Cardiac muscle cell (in vitro differentiated cells and primary cell): ENCODE measurements around the gene NADK2. TPM values are rescaled to one million over a fixed set of nuclear protein-coding genes. Genes with fewer than 3 reads are reported as not detected.

Source experiments
- DNase-seq, 2 donors: peaks; one replicate each; pipeline versions ENCODE4 v3.0.0 to v3.0.0-alpha.2; 2010 to 2017; ENCODE audit warnings: low read depth in 1 of 2, low spot score in 1 of 2
- H3K27ac ChIP-seq: fragments of 200-600 bp; sonication (generic); 2 replicates; pipeline ENCODE4 v1.5.1; 2016
- H3K27me3 ChIP-seq: fragments of 200-600 bp; sonication (generic); 2 replicates; pipeline ENCODE4 v1.6.0; 2016; ENCODE audit warnings: control low read depth
- H3K36me3 ChIP-seq: fragments of 200-600 bp; sonication (generic); 2 replicates; pipeline ENCODE4 v1.5.1; 2016; ENCODE audit warnings: control low read depth
- H3K4me1 ChIP-seq: fragments of 200-600 bp; sonication (generic); 2 replicates; pipeline ENCODE4 v1.8.1; 2017; ENCODE audit warnings: low read depth, mild to moderate bottlenecking, mixed run types
- H3K4me3 ChIP-seq: fragments of 200-600 bp; sonication (generic); 2 replicates; pipeline ENCODE4 v1.5.1; 2016; ENCODE audit warnings: mild to moderate bottlenecking
- H3K9me3 ChIP-seq: fragments of 200-600 bp; sonication (generic); 2 replicates; pipeline ENCODE4 v1.5.1; 2017; ENCODE audit warnings: low read depth, mild to moderate bottlenecking, control low read depth
- polyA plus RNA-seq: library from polyadenylated mRNA; unstranded; fragments of >200 nt; fragmentation: Nextera tagmentation; extraction: Ambion mirVana; gene quantifications from 2 replicates; pipeline ENCODE4 v1.2.1, GENCODE V29; 2016
- total RNA-seq: library from RNA; depleted of rRNA; stranded (reverse); fragments of >200 nt; gene quantifications from 2 replicates; pipeline ENCODE4 v1.2.3, GENCODE V29; 2016
- TF ChIP-seq, protein P1 (sequence below): IDR thresholded peaks from 2 replicates; pipeline ENCODE4 v1.5.1; 2012; ENCODE audit warnings: low read depth, mild to moderate bottlenecking, low read length

The NADK2 gene
- total and polyA plus RNA-seq, 2 experiments from 2014 or later = 37.8 to 41.3 TPM

DNA sequence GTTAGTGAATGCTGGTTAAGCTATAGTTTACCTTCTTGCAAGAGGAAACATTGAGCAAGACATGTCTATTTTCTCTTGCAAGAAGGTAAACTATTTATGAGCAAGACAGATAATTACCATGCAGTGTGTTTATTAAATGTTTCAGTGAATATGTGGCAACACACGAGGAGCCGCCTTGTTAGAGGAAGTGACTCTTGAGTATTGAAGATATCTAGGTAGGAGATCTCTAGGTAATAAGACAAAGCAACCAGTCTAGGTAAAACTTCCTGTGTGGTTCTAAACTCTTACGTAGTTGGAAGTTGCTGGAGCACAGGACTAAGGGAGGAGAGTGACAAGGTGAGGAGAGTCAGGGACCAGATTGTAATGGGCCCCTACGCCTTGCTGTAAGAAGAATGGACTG lies 73.0 kb downstream of the NADK2 start:
- DNase-seq = no peak
- no peaks in the 10 kb centered on the region for H3K9me3 ChIP-seq
- no peak overlapping the region for H3K4me3 ChIP-seq
- peaks cover 72% of the 10 kb centered on the region for H3K36me3 ChIP-seq
- no peak overlapping the region for H3K27ac ChIP-seq
- H3K27me3 ChIP-seq = no peaks in the 10 kb centered on the region
- TF ChIP-seq, protein P1, sequence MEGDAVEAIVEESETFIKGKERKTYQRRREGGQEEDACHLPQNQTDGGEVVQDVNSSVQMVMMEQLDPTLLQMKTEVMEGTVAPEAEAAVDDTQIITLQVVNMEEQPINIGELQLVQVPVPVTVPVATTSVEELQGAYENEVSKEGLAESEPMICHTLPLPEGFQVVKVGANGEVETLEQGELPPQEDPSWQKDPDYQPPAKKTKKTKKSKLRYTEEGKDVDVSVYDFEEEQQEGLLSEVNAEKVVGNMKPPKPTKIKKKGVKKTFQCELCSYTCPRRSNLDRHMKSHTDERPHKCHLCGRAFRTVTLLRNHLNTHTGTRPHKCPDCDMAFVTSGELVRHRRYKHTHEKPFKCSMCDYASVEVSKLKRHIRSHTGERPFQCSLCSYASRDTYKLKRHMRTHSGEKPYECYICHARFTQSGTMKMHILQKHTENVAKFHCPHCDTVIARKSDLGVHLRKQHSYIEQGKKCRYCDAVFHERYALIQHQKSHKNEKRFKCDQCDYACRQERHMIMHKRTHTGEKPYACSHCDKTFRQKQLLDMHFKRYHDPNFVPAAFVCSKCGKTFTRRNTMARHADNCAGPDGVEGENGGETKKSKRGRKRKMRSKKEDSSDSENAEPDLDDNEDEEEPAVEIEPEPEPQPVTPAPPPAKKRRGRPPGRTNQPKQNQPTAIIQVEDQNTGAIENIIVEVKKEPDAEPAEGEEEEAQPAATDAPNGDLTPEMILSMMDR = no peak
- no peaks in the 10 kb centered on the region for H3K4me1 ChIP-seq

- no peak overlapping the region for H3K27ac ChIP-seq
- no peak for DNase-seq
- H3K36me3 ChIP-seq = peaks cover 64% of the 10 kb centered on the region
- TF ChIP-seq, protein P1 = no peak
- no peaks in the 10 kb centered on the region for H3K4me1 ChIP-seq
- no peaks in the 10 kb centered on the region for H3K9me3 ChIP-seq
- no peak overlapping the region for H3K4me3 ChIP-seq
- H3K27me3 ChIP-seq = no peaks in the 10 kb centered on the region
Measured at GRCh38 chr5:36164461-36164860, 77.3 kb downstream of the NADK2 start.

DNA sequence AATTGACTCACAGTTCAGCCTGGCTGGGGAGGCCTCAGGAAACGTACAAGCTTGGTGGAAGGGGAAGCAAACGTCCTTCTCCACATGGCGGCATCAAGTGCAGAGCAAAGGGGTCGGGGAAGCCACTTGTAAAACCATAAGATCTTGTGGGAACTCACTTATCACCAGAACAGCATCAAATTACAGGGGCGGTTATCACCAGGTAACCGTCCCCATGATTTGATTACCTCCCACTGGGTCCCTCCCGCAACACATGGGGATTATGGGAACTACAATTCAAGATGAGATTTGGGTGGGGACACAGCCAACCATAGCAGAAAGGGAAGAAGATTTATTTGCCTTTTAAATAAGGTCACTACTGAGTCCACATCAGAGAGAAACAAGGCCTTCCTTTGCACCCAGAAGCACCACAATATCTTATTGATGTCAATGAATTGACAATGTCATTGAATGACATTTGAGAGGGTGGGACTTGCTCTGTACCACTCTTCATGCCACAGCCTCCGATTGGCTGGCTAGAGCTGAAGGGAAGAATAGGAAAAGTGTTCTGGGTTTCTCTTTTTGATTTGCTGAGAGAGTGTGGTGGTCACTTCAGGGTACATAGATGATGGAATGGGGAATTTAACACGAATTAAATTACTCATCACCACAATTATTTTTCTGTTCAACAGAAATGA lies 78.8 kb downstream of the NADK2 start:
- H3K36me3 ChIP-seq = peaks cover 51% of the 10 kb centered on the region
- no peak for DNase-seq
- H3K27me3 ChIP-seq = no peaks in the 10 kb centered on the region
- peaks cover 9% of the 10 kb centered on the region for H3K4me1 ChIP-seq
- no peak overlapping the region for H3K4me3 ChIP-seq
- H3K27ac ChIP-seq = no peak overlapping the region
- TF ChIP-seq, protein P1 = no peak
- H3K9me3 ChIP-seq = no peaks in the 10 kb centered on the region

DNA sequence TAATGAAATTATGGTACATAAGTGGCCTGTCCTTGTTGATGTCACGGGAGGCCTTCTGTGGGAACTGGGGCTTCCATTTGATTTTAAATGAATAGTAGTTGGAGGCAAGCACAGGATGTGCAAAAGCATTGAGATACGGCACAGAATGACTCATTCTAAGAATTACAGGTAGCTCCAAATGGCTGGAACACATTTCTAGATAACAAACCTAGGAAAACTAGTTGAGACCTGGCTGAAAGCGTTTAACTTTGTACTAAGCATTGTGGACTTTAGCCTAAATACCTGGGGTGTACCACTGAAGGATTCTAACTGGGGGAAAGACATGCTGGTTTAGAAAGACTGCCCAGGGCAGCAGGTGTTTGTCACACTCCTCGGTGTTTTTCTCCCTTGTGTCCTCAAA lies 80.4 kb downstream of the NADK2 start:
- H3K4me3 ChIP-seq = no peak overlapping the region
- H3K27ac ChIP-seq = no peak overlapping the region
- H3K36me3 ChIP-seq = peaks cover 57% of the 10 kb centered on the region
- peaks cover 23% of the 10 kb centered on the region for H3K4me1 ChIP-seq
- no peak for DNase-seq
- no peaks in the 10 kb centered on the region for H3K9me3 ChIP-seq
- H3K27me3 ChIP-seq = no peaks in the 10 kb centered on the region
- TF ChIP-seq, protein P1 = no peak

DNA sequence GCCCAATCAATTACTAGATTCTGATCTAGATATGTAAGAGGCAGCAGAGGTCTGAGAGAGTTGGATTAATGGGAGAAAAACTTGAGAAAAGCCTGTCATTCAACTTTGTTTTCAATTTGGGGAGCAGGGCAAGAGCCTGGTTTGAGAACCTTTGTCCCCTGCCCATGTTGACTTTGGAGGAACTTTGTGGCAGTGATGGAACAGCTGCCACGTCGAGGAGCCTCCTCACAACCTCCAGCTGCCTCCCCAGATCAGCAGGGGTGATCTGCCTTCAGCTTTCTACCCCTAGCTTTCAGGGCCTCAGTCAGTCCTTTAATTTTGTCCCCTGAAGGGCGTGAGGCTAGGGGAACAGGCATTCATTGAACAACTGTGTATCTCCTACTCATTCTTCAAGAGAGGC lies 81.1 kb downstream of the NADK2 start:
- Histone ChIP-seq H3K4me3 (no peak overlapping the region), H3K4me1 (peaks cover 26% of the 10 kb centered on the region), H3K27ac (no peak overlapping the region), H3K9me3 (no peaks in the 10 kb centered on the region), H3K27me3 (no peaks in the 10 kb centered on the region), H3K36me3 (peaks cover 56% of the 10 kb centered on the region)
- TF ChIP-seq, protein P1 = no peak
- no peak for DNase-seq
